Occipital lobe (tissue), 2 donors: ENCODE data around the gene GALNT17. TPM values are rescaled to one million over a fixed set of nuclear protein-coding genes. Genes with fewer than 3 reads are reported as not detected.

Experiments
- DNase-seq: peaks from one replicate; lab custom pipeline; 2025; lab: John Stamatoyannopoulos, UW
- total RNA-seq: library from RNA; depleted of rRNA; stranded (reverse); fragments of >200 nt; gene quantifications from one replicate; pipeline ENCODE4 v1.2.3, GENCODE V29; 2014

GALNT17 gene
- total RNA-seq, 1 donor from 2014 or later, result 13.3 TPM

GRCh38 chr7:71682841-71683781 lies 551.2 kb downstream of the GALNT17 start:
- no peak for DNase-seq

GRCh38 chr7:71687286-71687685 lies 555.3 kb downstream of the GALNT17 start:
- no peak for DNase-seq

GRCh38 chr7:71687831-71688599 lies 556.1 kb downstream of the GALNT17 start:
- no peak for DNase-seq

GRCh38 chr7:71691538-71691937 lies 559.6 kb downstream of the GALNT17 start:
- DNase-seq, result no peak

- no peak for DNase-seq
These were observed 562.7 kb downstream of the GALNT17 start for GRCh38 chr7:71694665-71695064.

GRCh38 chr7:71695186-71695585 lies 563.2 kb downstream of the GALNT17 start:
- no peak for DNase-seq

GRCh38 chr7:71696511-71696910 lies 564.6 kb downstream of the GALNT17 start:
- DNase-seq, result no peak

- DNase-seq, result no peak
These were observed 565.5 kb downstream of the GALNT17 start for GRCh38 chr7:71697400-71697799.

- no peak for DNase-seq
These were observed 573.3 kb downstream of the GALNT17 start for GRCh38 chr7:71705217-71705616.

- no peak for DNase-seq
These were observed 574.1 kb downstream of the GALNT17 start for GRCh38 chr7:71705901-71706596.

- no peak for DNase-seq
These were observed 574.6 kb downstream of the GALNT17 start for GRCh38 chr7:71706597-71706975.

- no peak for DNase-seq
These were observed 575.1 kb downstream of the GALNT17 start for GRCh38 chr7:71707041-71707440.

GRCh38 chr7:71708710-71709109 lies 576.8 kb downstream of the GALNT17 start:
- no peak for DNase-seq

- no peak for DNase-seq
These were observed 578.5 kb downstream of the GALNT17 start for GRCh38 chr7:71710442-71710841.

- DNase-seq, result no peak
These were observed 580.8 kb downstream of the GALNT17 start for GRCh38 chr7:71712653-71713180.

GRCh38 chr7:71716690-71717089 lies 584.7 kb downstream of the GALNT17 start:
- no peak for DNase-seq

GRCh38 chr7:71718563-71718962 lies 586.6 kb downstream of the GALNT17 start:
- no peak for DNase-seq

- DNase-seq, result no peak
These were observed 589.8 kb downstream of the GALNT17 start for GRCh38 chr7:71721742-71722141.

- DNase-seq, result no peak
These were observed 591.9 kb downstream of the GALNT17 start for GRCh38 chr7:71723859-71724258.

- DNase-seq, result no peak
These were observed 595.4 kb downstream of the GALNT17 start for GRCh38 chr7:71727347-71727746.

- DNase-seq, result no peak
These were observed 599.8 kb downstream of the GALNT17 start for GRCh38 chr7:71731740-71732139.
